ENCODE data around the gene SMG5. TPM values are rescaled to one million over a fixed set of nuclear protein-coding genes. Genes with fewer than 3 reads are reported as not detected.
A peak's percentile ranks its signal among the peaks of the same experiment; 100 is the strongest.
"Not testable (repeated sequence)": the region's sequence is repeated elsewhere in the genome, so short reads cannot be mapped to it uniquely, and the experiment has no call there.

SMG5 gene
- total RNA-seq (10 to 100 TPM; 53.1 to 93.0 (median 77.7) TPM), polyA plus RNA-seq (10 to 100 TPM; 38.7 to 44.8 TPM)
- long read RNA-seq, donor 1, full-length matches to known transcripts, result 27 of 93 reads
- long read RNA-seq, donor 1, partial matches to known transcripts, result 41 of 93 reads
- long read RNA-seq, donor 1, other reads (novel, unspliced or antisense), result 25 of 93 reads
- long read RNA-seq, donor 2, full-length matches to known transcripts, result 20 of 69 reads
- long read RNA-seq, donor 2, partial matches to known transcripts, result 36 of 69 reads
- long read RNA-seq, donor 2, other reads (novel, unspliced or antisense), result 13 of 69 reads
- long read RNA-seq, donor 3, full-length matches to known transcripts, result 32 of 126 reads
- long read RNA-seq, donor 3, partial matches to known transcripts, result 65 of 126 reads
- long read RNA-seq, donor 3, other reads (novel, unspliced or antisense), result 29 of 126 reads

- WGBS, 2 donors, result 0% methylated on average over 45 to 50 of the region's 50 CpGs
- peak within 1 kb of the TSS; percentile 72 to 97 (median 88) for H3K4me3 ChIP-seq
- H3K4me1 ChIP-seq, result peaks cover 0 to 63% (median 28%) of the 10 kb centered on the region in 9 donors
- H3K9me3 ChIP-seq, result no peaks in the 10 kb centered on the region
- no peak for TF ChIP-seq CTCF (IDR thresholded peaks at IDR 0.05)
- intact Hi-C loops (cut with DNase I), result no loop called here
- peak; percentile 89 to 96 (median 94) for ATAC-seq
- no peaks in the 10 kb centered on the region for H3K27me3 ChIP-seq
- DNase-seq, result peak; percentile 95 to 98
- H3K27ac ChIP-seq, result peak within 1 kb of the TSS; percentile 82 to 98 (median 92)
- peaks cover 0 to 35% (median 11%) of the 10 kb centered on the region in 9 donors for H3K36me3 ChIP-seq
Observed at GRCh38 chr1:156282479-156283222, at the start of gene SMG5. Gene SMG5, minus strand, starts transcription at chr1:156282825. Its CDS starts 145 bp downstream, at chr1:156282680.

- peaks cover 3 to 90% (median 64%) of the 10 kb centered on the region in 9 donors for H3K36me3 ChIP-seq
- H3K27ac ChIP-seq, result not testable (repeated sequence)
Observed at GRCh38 chr1:156323179-156323578, 40.6 kb upstream of the SMG5 start.

GRCh38 chr1:156320560-156320959, 37.9 kb upstream of the SMG5 start:
- Histone ChIP-seq H3K27ac (no peak overlapping the region), H3K27me3 (no peaks in the 10 kb centered on the region), H3K4me1 (no peaks in the 10 kb centered on the region), H3K9me3 (no peaks in the 10 kb centered on the region), H3K36me3 (peaks cover 3 to 100% (median 88%) of the 10 kb centered on the region in 9 donors), H3K4me3 (no peak overlapping the region)
- TF ChIP-seq CTCF (IDR thresholded peaks at IDR 0.05), result no peak
- 82 to 89% methylated on average over 3 of the region's 3 CpGs for WGBS, 2 donors
- ATAC-seq (no peak), DNase-seq (no peak)
- intact Hi-C loops (cut with DNase I), result no loop called here

More at GRCh38 chr1:156323179-156323578, 40.6 kb upstream of the SMG5 start:
- ATAC-seq; intact Hi-C loops (cut with DNase I); DNase-seq; H3K27me3 ChIP-seq; H3K4me1 ChIP-seq; H3K9me3 ChIP-seq; H3K4me3 ChIP-seq: not testable (repeated sequence)
- 96 to 97% methylated on average over 9 of the region's 9 CpGs for WGBS, 2 donors

- H3K27me3 ChIP-seq, result no peaks in the 10 kb centered on the region
- H3K27ac ChIP-seq, result no peak overlapping the region
- no peaks in the 10 kb centered on the region for H3K9me3 ChIP-seq
- intact Hi-C loops (cut with DNase I), result loop anchor here in 2 of 10 donors (5.0 to 10.0 kb wide), 2 partner anchors 55 to 172 kb away; no protein-coding TSS in a partner anchor
- WGBS, 2 donors, result 89 to 90% methylated on average over 1 of the region's 1 CpG
- ATAC-seq, result no peak
- TF ChIP-seq CTCF (IDR thresholded peaks at IDR 0.05), result peak; percentile 17 to 66 (median 57)
- DNase-seq, result no peak
- peaks cover 3 to 100% (median 90%) of the 10 kb centered on the region in 9 donors for H3K36me3 ChIP-seq
- H3K4me1 ChIP-seq, result no peaks in the 10 kb centered on the region
- no peak overlapping the region for H3K4me3 ChIP-seq
Observed at GRCh38 chr1:156319664-156320063, 37.0 kb upstream of the SMG5 start.

Measured in heart right ventricle (tissue), 16 donors.